Measurements from ENCODE around the gene GDI1.

The GDI1 gene

DNA sequence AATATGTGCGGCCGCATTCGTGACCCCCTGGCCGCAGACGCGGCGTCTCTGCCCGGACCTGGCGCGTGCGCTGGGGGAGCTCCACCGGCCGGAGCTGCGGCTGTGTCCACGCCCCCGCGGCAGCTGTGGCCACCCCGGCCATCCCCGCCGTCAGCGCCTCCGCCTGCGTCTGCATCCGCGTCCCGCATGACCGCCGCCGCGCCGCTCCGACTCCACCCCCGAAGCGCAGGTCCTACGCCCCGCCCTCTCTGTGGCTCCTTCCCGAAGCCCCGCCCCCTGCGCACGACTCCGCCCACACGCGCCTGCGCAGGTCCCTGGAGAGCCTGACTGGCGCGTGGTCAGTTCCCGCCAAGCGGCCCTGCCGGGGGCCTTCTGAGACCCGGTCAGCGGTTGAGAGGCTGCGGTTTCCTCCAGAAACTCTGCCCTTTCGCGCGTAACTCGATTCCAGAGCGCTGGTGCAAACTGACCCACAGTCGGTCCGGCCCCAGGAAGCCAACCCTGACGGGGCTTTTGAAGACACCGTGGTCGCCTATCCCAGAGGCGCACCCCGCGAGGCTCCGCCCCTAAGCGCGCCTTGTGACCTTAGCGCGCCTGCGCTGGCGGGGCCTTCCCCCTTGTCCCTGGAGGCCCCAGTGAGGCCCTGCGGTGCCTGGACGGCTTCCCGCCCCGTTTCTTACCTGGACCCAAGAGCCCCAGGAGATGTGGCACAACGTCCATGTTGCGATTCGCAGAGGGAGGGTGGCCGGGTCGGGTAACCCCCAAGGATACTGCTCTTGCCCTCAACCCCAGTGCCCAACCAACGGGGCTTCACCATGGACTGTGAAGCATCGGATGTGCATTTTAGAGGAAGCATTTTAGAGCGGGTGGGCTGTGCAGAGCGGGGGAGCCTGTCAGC lies 42.0 kb downstream of the GDI1 start, which contains the start of gene LAGE3:
LAGE3 (minus strand) TSS at position 554 of the 895 bp plus-strand sequence; CDS start at position 188, 366 bp downstream.
- in situ Hi-C loops (cut with MboI; ENCODE audit: low sequenced_read_pairs), result no loop called here

DNA sequence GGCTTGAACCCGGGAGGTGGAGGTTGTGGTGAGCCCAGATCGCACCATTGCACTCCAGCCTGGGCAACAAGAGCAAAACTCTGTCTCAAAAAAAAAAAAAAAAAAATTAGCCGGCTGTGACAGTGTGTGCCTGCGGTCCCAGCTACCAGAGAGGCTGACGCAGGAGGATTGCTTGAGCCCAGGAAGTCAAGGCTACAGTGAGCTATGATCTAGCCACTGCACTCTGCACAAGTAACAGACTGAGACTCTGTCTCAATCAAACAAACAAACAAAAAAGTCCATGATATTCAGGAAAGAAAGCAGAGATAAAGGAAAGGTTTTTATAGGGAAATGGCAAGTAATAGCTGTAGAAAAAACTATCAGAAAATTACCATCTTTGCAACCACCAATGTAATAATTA lies 44.2 kb downstream of the GDI1 start:
- in situ Hi-C loops (cut with MboI; ENCODE audit: low sequenced_read_pairs), result no loop called here

DNA sequence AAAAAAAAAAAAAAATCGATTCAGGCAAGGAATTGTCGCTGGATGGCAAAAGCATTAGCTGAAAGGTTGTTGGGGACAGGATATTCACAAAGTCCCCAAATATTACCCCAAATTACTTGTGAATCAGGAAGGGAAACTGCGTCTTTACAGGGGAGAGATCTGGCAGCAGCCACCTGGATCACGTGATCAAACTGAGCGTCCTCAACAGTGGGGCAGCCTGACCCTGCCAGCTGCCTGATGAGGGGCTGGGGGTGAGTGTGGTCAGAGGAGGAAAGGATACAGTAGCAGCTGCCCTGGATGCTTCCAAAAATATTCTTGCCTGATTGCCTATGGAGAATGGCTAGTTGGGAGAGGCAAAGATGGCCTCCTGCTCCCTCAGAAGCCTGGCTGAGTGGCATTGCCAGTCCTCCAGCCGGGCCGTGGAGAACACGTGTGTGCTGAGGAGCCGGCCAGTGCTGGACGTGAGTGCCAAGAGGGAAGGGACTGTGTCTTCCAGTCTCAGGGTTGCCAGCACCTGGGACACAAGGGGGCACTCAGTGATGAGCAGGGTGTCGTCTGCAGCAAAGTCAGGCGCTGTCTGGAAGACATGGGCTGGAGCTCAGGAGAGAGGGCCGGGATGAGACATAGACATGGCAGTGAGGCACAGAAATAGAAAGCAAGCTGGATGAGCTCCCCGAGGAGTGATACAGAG lies 45.1 kb downstream of the GDI1 start:
- in situ Hi-C loops (cut with MboI; ENCODE audit: low sequenced_read_pairs), result no loop called here

DNA sequence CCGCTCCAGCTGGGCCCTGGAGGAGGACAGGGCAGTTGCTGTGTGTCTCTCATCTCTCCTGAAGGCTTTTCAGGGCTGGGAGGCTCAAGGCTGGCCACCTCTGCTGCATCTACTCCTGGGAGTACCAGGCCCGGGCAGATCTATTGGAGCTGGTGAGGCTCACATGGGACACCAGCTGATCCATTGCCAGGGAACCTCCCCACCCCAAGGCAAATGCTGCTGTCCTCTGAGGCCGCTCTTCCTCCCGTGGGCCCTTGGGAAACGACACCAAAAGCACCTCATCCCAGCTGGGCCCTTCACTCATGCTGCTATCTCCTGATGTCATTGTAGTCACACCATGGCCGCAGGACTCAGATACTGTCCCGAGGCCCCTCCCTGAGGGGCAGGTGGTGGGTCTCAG lies 45.8 kb downstream of the GDI1 start:
- in situ Hi-C loops (cut with MboI; ENCODE audit: low sequenced_read_pairs), result no loop called here

DNA sequence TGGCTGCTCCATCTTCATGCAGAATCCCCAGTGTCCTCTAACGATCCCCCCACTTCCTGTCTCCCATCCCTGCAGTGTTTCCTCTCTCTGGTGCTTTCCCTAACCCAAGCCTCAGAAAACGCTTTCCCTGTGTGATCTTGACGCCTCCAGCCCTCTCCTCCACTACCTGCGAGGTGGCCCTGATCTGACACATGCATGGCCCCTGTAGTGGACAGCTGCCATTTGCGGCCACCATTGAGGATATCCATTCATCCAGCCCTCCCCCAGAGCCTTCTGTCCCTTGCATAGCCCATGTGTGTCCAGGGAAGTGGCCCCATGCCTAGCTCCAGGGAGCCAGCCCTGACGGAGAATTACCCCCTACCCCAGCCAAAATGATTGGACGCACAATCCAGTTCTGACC lies 46.4 kb downstream of the GDI1 start:
- in situ Hi-C loops (cut with MboI; ENCODE audit: low sequenced_read_pairs), result no loop called here

DNA sequence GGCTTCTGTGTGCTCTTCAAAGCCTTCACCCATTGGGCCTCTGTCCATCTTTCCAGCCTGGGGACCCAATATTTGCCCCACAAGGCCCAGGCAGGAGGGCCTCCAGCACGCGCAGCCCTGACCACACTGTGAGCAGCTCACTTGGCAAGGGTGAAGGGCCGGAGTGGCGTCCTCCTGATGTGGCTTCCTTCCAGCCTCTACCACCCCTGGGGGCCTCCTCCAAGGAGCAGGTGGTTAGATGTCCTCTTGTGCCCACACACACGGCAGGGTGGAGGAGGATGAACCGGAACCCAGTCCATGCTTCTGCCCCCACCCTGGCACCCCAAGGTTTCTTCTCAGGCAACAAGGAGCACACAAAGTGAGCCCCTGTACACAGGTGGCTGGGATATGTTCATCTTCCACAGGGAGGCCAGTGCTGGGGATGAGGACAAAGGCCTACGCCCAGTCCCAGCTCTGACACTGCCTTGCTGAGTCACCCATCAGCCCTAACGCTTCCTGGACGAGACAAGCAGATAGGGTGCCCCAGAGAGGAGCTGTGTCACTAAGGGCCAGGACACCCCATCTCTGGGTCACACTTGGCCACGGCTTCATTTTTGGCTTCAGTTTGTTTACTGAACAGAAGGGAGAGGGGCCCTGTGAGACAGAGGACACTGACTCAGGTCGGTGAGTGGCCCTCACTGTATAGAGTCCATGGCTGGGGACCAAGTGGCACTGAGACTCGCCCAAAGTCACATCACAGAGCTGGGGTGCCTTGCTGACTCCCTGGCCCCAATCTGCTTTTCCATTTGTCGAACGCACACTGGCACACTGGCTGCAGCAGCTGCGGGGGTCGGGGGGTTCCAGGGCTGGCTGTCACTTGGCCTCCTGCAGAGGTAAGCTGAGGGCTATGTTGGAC lies 47.5 kb downstream of the GDI1 start:
- in situ Hi-C loops (cut with MboI; ENCODE audit: low sequenced_read_pairs), result no loop called here

DNA sequence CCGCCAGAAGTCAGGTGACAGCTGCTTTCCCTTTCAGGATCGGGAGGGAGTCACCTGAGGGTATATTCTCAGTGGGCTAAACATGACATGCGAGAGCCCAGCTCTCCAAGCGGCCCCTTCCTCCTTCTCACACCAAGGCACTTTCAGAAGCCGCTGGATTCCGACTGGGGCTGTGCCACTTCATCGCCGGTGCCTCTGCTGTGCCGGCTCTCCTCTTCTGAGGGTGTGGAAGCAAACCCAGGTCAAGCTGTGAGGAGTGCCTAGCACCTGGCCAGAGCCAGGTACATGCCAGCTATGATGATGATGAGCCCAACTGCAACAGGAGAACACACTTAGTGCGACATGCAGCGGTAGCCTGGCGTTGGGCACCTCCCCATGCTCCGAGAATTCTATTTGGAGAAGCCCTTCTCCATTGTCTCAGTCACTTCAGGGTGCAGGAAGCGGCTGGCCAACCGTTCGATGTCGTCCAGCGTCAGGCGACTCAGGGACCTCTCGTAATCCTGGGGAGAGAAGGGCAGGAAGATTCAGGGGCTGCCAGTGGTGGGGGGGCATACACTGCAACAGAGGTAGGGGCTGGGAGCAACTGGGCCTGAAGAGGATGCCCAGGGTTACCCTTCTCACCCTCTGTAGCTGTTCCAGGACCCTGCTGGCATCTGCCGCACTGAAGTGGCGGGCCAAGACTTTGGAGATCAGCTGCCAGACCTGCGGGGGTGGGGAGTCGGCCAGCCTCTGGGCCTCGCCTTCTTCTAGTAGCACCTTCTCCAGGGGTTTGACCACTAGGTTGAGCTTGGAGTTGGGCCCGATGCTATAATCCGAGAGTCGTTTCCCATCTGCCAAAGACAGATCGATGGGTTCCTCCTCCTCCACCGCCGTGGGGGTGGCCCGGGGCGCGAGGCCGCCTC lies 48.4 kb downstream of the GDI1 start:
- in situ Hi-C loops (cut with MboI; ENCODE audit: low sequenced_read_pairs), result no loop called here

DNA sequence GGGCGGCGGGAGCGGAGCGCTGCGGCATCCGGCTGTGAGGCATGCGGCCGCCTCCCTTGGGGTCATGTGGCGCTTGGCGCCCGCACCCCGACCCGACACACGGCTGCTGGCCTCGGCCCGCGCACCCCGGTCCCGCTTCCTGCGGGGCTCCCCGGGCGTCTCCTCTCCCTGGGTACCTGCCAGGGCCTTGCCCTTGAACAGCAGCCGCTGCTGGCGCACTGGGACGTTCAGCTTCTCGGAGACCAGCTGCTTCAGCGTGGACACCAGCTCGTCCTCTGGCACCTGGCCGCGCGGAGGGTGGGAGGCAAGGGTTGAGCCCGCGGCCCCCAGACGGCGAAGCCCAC lies 49.1 kb downstream of the GDI1 start:
- in situ Hi-C loops (cut with MboI; ENCODE audit: low sequenced_read_pairs), result no loop called here

DNA sequence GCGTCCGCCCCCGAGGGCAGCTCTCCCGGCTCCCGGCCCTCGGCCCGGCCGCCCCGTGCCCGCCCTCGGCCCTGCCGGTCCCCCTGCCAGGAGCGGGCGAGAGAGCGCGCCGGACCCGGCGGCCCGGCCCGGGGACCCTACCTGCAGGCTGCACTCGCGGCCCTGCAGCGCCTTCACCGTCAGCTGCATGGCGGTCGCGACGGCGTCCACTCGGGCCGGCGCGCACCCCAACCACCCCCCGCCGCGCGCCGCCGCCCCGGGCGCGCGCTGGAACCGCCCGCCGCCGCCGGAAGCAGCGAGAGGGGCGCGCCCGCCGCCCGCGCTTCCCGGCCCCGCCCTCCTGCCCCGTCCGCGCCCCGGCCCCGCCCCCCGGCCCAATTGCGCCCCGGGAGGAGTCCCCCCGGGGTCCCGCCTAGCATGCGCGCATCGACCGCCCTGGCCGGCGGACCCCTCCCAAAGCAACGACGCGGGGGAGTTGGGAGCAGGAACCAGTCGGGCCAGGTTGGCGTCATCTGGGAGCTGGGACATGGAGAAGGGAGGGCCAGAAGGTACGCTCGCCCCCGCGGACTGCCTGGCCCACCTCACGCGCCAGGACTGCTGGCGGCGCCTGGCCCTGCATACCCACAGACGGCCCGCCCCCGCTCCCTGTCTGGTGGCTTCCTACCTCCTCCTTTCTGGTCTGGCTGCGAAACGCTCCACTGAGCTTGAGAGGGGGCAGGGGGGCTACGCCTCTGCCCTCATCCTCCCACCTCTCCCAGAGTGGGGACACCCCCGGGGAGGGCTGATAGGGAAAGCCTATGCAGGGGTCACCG lies 49.6 kb downstream of the GDI1 start, which contains the start of gene UBL4A:
UBL4A (minus strand) TSS at position 220 of the 812 bp plus-strand sequence; CDS start at position 189, 31 bp downstream.
- in situ Hi-C loops (cut with MboI; ENCODE audit: low sequenced_read_pairs), result no loop called here

DNA sequence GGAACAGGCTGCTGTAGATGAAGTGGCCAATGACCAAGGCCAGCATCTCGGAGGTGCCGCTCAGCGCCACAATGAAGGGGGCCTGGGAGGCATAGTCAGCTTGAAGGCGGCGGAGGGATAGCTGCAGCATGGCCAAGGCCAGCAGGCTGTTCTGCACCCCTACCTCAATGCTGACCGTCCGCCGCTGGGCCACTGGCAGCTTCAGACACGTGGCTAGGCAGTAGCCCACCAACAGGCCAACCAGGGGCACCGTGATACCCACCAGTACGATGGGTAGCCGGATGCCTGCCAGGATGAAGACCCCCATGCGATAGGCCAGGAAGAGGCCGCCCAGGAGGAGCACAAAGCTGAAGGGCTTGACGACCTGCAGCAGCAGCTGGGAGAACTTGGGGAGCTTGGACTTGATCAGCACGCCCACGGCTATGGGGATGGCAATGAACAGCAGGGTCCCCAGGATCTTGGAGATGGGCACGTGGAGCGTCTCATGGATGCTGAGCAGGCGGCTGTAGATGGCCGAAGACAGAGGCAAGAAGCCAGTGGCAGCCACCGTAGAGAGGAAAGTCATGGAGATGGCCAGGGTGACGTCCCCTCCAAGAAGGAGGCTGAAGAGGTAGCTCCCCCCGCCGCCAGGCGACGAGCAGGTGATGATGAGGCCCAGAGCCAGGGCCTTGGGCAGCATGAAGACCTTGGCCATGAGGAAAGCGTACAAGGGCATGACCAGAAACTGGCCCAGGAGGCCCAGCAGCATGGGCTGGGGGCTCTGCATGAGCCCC lies 50.8 kb downstream of the GDI1 start:
- in situ Hi-C loops (cut with MboI; ENCODE audit: low sequenced_read_pairs), result no loop called here

DNA sequence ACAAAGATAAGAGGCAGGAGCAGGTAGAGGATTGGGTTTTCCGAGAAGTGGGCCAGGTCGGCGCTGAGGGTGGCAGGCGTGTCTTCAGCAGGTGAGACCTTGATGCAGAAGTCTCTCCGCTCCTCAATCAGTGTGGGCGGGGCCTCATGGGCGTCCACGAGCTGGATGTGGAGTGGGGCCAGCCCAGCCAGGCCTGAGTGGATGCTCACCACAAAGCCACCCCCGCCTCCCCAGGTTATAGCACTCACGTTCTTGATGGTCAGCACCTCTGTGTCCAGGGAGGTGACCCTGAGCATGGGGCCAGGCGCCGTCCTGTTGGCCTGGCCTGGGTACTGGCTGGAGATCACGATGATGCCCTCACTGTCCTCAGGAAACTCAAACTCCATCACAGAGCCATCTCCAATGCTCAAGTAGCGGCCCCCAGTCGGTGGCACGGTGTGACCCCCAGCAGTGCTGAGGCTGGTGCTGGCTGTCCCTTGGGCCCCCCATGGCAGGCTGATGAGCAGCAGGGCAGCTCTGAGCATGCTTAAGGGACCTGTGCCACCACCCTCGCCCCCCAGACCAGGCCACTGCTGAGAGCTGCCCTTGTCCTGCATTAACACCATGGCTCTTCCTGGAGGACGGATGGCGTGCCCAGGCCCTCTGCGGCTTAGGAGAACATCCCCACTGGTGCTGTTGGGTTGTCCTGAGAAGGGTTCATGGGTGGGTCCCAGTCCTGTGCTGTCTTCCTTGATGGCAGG lies 51.6 kb downstream of the GDI1 start:
- in situ Hi-C loops (cut with MboI; ENCODE audit: low sequenced_read_pairs), result no loop called here

DNA sequence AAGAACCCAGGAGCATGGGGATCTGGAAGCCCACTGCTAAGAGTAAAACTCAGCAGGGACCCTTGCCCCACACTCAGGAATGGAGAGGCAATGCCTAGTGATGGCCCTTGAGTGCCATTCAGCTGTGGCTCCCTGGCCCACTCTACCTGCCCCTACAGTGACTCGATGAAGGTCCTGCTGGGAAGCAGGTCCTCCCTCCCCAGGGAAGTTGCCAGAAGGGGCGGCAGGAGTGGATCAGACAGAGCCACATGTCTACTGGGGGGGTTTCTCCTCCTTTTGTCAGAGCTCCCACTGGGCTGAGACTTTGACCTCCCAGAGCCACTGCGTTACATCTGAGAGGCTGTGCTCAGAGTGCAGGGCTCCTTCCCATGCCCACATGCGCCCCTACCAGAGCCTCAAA lies 52.2 kb downstream of the GDI1 start:
- in situ Hi-C loops (cut with MboI; ENCODE audit: low sequenced_read_pairs), result no loop called here

DNA sequence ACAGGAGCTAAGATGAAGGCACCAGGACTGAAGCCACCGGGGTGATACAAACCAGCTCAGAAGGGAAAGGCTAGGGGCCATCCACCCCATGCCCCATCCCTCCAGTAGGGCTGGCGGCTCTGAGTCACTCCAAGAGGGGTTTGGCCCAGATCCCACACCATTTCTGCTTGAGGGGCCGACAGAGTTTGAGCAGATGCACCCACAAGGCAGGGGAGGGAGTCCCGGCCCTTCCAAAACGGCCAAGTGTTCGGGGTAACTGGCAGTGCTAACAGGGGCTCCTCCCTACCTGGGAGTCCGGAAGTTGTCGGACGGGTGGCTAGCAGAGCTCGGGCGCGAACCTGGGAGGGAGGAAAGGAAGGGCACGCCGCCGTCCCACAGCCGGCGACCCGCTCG lies 53.1 kb downstream of the GDI1 start:
- in situ Hi-C loops (cut with MboI; ENCODE audit: low sequenced_read_pairs), result no loop called here

DNA sequence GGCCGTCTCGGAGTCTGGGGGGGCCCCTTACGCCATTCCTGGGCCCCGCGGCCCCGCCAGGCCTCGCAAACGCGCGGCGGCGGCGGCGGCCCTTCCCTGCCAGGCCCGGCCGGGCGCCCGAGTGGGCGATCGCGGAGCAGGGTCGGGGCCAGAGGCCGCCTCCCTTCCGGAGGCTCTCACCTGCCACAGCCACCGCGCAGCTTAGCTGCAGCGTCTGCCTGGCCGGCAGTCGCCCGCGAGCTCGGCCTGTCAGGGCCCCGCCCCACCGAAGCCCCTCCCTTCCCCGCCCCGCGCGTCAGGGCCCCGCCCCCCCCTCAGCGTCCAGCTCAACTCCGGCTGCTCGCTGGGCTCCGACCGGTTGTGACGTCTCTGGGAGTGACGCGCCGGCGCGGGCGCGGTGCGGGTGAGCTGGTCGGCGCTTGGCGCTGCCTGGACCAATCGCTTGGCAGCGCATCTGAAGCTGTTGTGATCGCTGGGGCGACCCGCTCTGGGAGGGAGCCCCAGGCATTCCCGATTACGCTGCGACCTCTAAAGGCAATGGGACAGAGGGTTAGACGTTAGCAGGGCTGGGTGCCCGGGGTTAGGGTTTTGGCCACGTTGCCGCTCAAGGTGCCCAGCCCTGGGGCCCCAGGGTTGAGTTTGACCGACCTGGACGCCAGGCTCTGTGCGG lies 53.6 kb downstream of the GDI1 start, which contains the start of gene SLC10A3:
SLC10A3 (minus strand) TSS at position 216 of the 670 bp plus-strand sequence. CDS start 1,689 bp downstream, outside the sequence.
- in situ Hi-C loops (cut with MboI; ENCODE audit: low sequenced_read_pairs), result no loop called here
